Neural crest cell (in vitro differentiated cells): Measurements from ENCODE around the gene PPFIA3. TPM values are rescaled to one million over a fixed set of nuclear protein-coding genes. Genes with fewer than 3 reads are reported as not detected.

Experiments
- DNase-seq: peaks from one replicate; pipeline ENCODE4 v3.0.0; 2021; ENCODE audit warnings: low read depth, mixed read lengths, low spot score
- H3K27ac Mint-ChIP-seq: one replicate; pipeline ENCODE4 v1.8.0; 2021; ENCODE audit warnings: mild to moderate bottlenecking, mixed read lengths; ENCODE audit not compliant: unreplicated experiment
- H3K27me3 Mint-ChIP-seq: 2 replicates; pipeline ENCODE4 v1.8.0; 2021; ENCODE audit warnings: low read depth, mild to moderate bottlenecking, mixed read lengths
- H3K36me3 Mint-ChIP-seq: 2 replicates; pipeline ENCODE4 v1.8.0; 2021; ENCODE audit warnings: low read depth, mild to moderate bottlenecking, mixed read lengths
- H3K4me1 Mint-ChIP-seq: 2 replicates; pipeline ENCODE4 v1.8.0; 2021; ENCODE audit warnings: mixed read lengths
- H3K4me3 Mint-ChIP-seq: one replicate; pipeline ENCODE4 v1.8.0; 2021; ENCODE audit warnings: mild to moderate bottlenecking, mixed read lengths
- H3K9me3 Mint-ChIP-seq: 2 replicates; pipeline ENCODE4 v1.8.0; 2021; ENCODE audit warnings: mixed read lengths
- CTCF ChIP-seq: fragments of 200-600 bp; sonication (generic); conservative IDR thresholded peaks from 2 replicates; pipeline ENCODE4 v1.5.0; 2021; ENCODE audit warnings: antibody characterized with exemption, mild to moderate bottlenecking
- total RNA-seq: library from RNA; stranded (reverse); gene quantifications from 2 replicates; pipeline ENCODE4 v1.2.1, GENCODE V29; 2021

The PPFIA3 gene
- total RNA-seq, 1 donor from 2014 or later: 22.7 TPM

- no peaks in the 10 kb centered on the region for H3K9me3 Mint-ChIP-seq
- peak; percentile 79 for DNase-seq
- peak; percentile 99 for TF ChIP-seq CTCF
- no peaks in the 10 kb centered on the region for H3K27me3 Mint-ChIP-seq
- peak overlapping the region; percentile 61 for H3K4me3 Mint-ChIP-seq
- H3K27ac Mint-ChIP-seq: no peak overlapping the region
- H3K4me1 Mint-ChIP-seq: peaks cover 13% of the 10 kb centered on the region
- peaks cover 23% of the 10 kb centered on the region for H3K36me3 Mint-ChIP-seq
These were observed 21.7 kb upstream of the PPFIA3 start for GRCh38 chr19:49097453-49098288.

GRCh38 chr19:49098795-49099194, 20.5 kb upstream of the PPFIA3 start:
- no peaks in the 10 kb centered on the region for H3K9me3 Mint-ChIP-seq
- TF ChIP-seq CTCF: no peak
- H3K4me1 Mint-ChIP-seq: peaks cover 13% of the 10 kb centered on the region
- H3K27me3 Mint-ChIP-seq: no peaks in the 10 kb centered on the region
- no peak overlapping the region for H3K27ac Mint-ChIP-seq
- no peak overlapping the region for H3K4me3 Mint-ChIP-seq
- no peak for DNase-seq
- H3K36me3 Mint-ChIP-seq: peaks cover 23% of the 10 kb centered on the region

DNA sequence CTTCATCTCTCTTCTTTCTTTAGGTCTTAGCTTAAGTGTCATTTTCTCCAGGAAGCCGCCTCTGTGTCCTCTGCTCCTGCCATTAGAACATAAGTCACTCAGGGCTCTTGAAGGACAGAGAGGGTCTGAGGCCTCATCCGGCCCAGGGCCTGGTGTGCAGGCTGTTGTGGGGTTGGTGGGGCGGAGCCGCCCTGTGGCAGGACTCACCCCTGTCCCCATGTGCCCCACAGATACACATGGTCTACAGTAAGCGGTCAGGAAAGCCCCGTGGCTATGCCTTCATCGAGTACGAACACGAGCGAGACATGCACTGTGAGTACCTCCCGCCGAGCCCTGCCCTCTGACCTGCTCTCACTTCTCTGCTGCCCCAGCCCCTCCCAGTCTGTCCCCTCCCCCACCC, 18.2 kb upstream of the PPFIA3 start:
- peaks cover 23% of the 10 kb centered on the region for H3K36me3 Mint-ChIP-seq
- peak overlapping the region; percentile 54 for H3K4me3 Mint-ChIP-seq
- TF ChIP-seq CTCF: no peak
- no peak overlapping the region for H3K27ac Mint-ChIP-seq
- H3K9me3 Mint-ChIP-seq: no peaks in the 10 kb centered on the region
- H3K27me3 Mint-ChIP-seq: no peaks in the 10 kb centered on the region
- no peak for DNase-seq
- H3K4me1 Mint-ChIP-seq: peaks cover 13% of the 10 kb centered on the region

DNA sequence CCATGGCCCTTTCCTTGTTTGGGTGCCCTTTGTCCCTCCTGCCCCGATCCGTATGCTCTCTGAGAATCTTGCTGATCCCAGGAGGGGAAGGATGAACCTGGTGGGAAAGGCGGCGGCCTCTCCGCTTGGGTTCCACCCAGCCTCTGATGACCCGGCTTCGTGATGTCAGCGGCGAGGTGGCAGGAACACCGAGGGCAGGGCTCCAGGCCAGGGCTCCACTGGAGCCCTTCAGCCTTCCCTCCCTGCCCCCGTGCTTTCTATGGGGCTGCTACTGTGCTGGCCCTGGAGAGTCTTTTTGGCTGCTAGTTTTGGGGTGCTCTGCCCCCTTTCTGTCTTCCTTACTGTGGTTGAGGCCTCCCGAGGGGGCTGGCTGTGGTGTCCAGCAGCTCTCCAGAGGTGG, 17.0 kb upstream of the PPFIA3 start:
- H3K9me3 Mint-ChIP-seq: no peaks in the 10 kb centered on the region
- H3K4me1 Mint-ChIP-seq: peaks cover 17% of the 10 kb centered on the region
- no peak overlapping the region for H3K4me3 Mint-ChIP-seq
- DNase-seq: no peak
- H3K27me3 Mint-ChIP-seq: peaks cover 3% of the 10 kb centered on the region
- H3K27ac Mint-ChIP-seq: peak overlapping the region; percentile 62
- peaks cover 30% of the 10 kb centered on the region for H3K36me3 Mint-ChIP-seq
- TF ChIP-seq CTCF: no peak

DNA sequence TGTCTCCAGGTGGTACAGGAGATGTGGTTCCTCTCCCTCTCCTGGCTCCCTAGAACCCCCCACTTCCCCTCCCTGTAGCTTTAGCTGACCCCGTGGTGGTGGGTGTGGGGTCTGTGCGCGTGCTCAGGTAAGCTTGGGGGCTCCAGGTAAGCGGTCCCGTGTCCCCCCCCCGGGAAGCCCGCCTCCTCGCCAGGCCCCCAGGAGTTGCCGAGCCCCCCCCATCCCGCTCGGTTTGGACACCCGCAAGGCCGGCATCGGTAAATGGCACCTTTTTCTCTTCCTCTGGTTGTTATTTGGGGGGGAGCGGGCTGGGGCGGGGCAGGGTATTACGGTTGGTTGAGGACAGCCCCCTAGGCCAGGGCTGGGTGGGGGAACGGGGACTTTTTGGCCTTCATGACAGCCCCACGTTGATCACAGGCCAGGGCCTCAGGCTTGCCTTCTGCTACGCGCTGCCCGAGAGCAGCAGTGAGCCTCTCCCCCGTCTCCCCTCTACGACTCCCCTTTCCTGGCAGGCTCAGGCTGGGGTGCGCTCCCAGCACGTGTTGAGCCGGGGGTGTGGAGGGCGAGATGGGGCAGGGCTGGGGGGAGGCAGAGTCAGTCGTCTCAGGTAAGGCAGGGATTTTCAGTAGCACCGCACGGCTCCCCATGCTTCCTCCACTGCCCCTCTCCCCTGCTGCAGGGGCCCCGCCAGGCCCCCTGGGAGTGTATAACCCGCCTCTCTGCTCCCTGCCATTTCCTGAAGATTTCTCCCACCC, 15.8 kb upstream of the PPFIA3 start:
- Mint-ChIP-seq H3K4me3 (no peak overlapping the region), H3K4me1 (peaks cover 10% of the 10 kb centered on the region), H3K27me3 (peaks cover 3% of the 10 kb centered on the region), H3K9me3 (no peaks in the 10 kb centered on the region), H3K27ac (no peak overlapping the region), H3K36me3 (peaks cover 24% of the 10 kb centered on the region)
- no peak for DNase-seq
- TF ChIP-seq CTCF: no peak
